ENCODE results near the gene RELB.

The RELB gene

GRCh38 chr19:44972802-44973201 lies 28.5 kb upstream of the RELB start:
- DNase-seq (ENCODE audit: insufficient read length, low spot score) (no peak), FAIRE-seq (no peak)
- TF ChIP-seq CTCF (IDR thresholded peaks at IDR 0.05; ENCODE audit: insufficient read depth, missing control alignments) = no peak

- DNase-seq (ENCODE audit: insufficient read length, low spot score) (no peak), FAIRE-seq (no peak)
- TF ChIP-seq CTCF (IDR thresholded peaks at IDR 0.05; ENCODE audit: insufficient read depth, missing control alignments) = no peak
These were observed 27.1 kb upstream of the RELB start for GRCh38 chr19:44973982-44974735.

- DNase-seq (ENCODE audit: insufficient read length, low spot score) = no peak
- no peak for FAIRE-seq
- TF ChIP-seq CTCF (IDR thresholded peaks at IDR 0.05; ENCODE audit: insufficient read depth, missing control alignments) = no peak
These were observed 26.4 kb upstream of the RELB start for GRCh38 chr19:44974857-44975256.

GRCh38 chr19:44975444-44975843 lies 25.8 kb upstream of the RELB start:
- no peak for FAIRE-seq

GRCh38 chr19:44984005-44984404 lies 17.3 kb upstream of the RELB start:
- no peak for FAIRE-seq
- no peak for DNase-seq (ENCODE audit: insufficient read length, low spot score)
- TF ChIP-seq CTCF (IDR thresholded peaks at IDR 0.05; ENCODE audit: insufficient read depth, missing control alignments) = no peak

More at GRCh38 chr19:44975444-44975843, 25.8 kb upstream of the RELB start:
- TF ChIP-seq CTCF (IDR thresholded peaks at IDR 0.05; ENCODE audit: insufficient read depth, missing control alignments) = no peak
- no peak for DNase-seq (ENCODE audit: insufficient read length, low spot score)

GRCh38 chr19:44985445-44985844 lies 15.8 kb upstream of the RELB start:
- DNase-seq (ENCODE audit: insufficient read length, low spot score) (no peak), FAIRE-seq (no peak)
- no peak for TF ChIP-seq CTCF (IDR thresholded peaks at IDR 0.05; ENCODE audit: insufficient read depth, missing control alignments)

- no peak for TF ChIP-seq CTCF (IDR thresholded peaks at IDR 0.05; ENCODE audit: insufficient read depth, missing control alignments)
- DNase-seq (ENCODE audit: insufficient read length, low spot score) (no peak), FAIRE-seq (no peak)
These were observed 14.9 kb upstream of the RELB start for GRCh38 chr19:44986389-44986788.

Measured in D721Med (cell line).